Sciatic nerve (tissue), 2 donors: ENCODE results near the gene ZFAND3. TPM values are rescaled to one million over a fixed set of nuclear protein-coding genes. Genes with fewer than 3 reads are reported as not detected.
A peak's percentile ranks its signal among the peaks of the same experiment; 100 is the strongest.

Experiments
- ATAC-seq: fragments of 200-7000 bp; cut with Tn5 transposase; one replicate; pipeline ENCODE4 v1.9.1; 2020; ENCODE audit warnings: mild to moderate bottlenecking, moderate library complexity
- DNase-seq: peaks from one replicate; pipeline ENCODE4 v3.0.0-alpha.2; 2020; ENCODE audit warnings: low spot score
- intact Hi-C: fragments of 100-400 bp; cut with DNase I; formaldehyde crosslinking; loops from one replicate; pipeline ENCODE4 v1.14.2; 2022
- total RNA-seq: library from RNA; stranded (reverse); fragmentation: NEBNext Ultra II Directional; extraction: Animal tissue kit (Norgen Biotek cat#: 25700); gene quantifications from one replicate; pipeline ENCODE4 v1.2.1, GENCODE V29; 2021
- donor health status: DM: no; HTN: no; CAD: no.
- donor health status: DM: no; HTN: no; CAD: no.

The ZFAND3 gene
- total RNA-seq, 1 donor from 2014 or later = 58.9 TPM

GRCh38 chr6:38148606-38149005 lies 329.1 kb downstream of the ZFAND3 start:
- DNase-seq = no peak
- intact Hi-C loops = no loop called here
- ATAC-seq = no peak

DNA sequence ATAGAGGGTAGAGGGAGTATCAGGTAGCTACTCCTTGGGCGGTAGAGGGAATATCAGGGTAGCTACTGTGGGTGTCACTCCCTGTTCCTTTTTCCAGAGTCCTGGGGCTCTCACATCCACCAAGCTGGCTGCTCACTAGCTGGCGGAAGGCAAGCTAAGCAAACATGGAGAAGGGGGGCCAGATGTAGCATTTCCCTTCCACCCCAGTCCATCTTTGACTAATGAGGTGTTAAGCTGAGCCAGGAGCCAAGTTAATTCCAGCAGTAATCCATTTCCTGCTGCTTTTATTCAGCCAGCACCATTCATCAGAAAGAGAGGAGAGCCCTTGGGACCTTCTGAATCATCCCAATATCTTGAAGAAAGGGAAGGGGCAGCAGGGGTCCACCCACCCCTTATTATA lies 330.0 kb downstream of the ZFAND3 start:
- DNase-seq = no peak
- ATAC-seq = no peak
- intact Hi-C loops = no loop called here

DNA sequence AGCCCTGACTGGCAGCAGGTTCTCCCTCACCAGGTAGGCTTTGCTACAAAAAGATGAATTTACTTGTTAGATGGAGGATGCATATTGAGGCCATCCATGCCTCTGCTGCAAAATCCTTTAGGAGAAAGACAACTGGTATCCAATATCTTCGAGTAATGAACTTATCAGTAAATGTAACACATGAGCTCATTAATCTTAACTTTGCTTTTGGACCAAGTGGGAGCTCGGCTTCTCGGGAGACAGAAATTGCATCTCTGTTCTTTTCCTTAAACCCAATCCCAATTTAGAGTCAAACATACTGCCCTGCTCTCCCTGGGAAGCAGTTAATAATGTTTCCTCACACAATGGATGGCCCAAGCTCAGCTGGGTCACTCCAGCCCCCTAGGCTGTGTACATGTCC lies 330.5 kb downstream of the ZFAND3 start:
- no peak for ATAC-seq
- intact Hi-C loops = no loop called here
- no peak for DNase-seq

DNA sequence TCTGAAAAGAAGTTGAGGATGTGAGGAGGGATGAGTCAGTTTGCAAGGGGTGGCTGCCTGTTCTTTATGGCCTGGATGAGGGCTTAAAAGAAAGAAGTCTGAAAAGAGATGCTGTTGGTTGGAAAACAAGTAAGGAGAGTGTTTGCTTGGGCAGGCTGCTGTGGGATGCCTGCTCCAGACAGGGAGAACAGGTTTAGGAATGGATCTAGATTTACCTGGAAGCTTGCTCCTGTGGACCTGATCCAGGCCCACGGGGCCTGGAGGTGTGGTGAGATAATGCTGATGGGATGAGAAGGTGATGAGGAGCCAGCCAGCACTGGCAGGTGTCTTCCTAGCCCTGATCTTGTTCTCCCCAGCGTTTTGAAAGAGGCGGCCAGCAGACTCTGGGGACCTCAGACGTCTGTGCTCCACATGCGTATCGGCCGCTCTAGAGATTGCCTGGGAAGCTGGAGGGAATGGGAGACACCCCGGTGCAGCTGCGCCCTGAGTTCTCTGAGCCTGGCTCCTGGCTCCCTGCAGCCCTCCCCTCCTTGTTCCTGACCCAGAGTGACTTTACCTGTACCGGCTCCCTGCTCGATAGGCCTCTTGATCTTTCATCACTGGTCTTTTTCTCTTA lies 331.3 kb downstream of the ZFAND3 start:
- ATAC-seq = no peak
- no peak for DNase-seq
- intact Hi-C loops = no loop called here

GRCh38 chr6:38151580-38152500 lies 332.3 kb downstream of the ZFAND3 start:
- intact Hi-C loops = no loop called here
- ATAC-seq = no peak
- no peak for DNase-seq

GRCh38 chr6:38152620-38153019 lies 333.1 kb downstream of the ZFAND3 start:
- DNase-seq (no peak), ATAC-seq (no peak)
- intact Hi-C loops = no loop called here

DNA sequence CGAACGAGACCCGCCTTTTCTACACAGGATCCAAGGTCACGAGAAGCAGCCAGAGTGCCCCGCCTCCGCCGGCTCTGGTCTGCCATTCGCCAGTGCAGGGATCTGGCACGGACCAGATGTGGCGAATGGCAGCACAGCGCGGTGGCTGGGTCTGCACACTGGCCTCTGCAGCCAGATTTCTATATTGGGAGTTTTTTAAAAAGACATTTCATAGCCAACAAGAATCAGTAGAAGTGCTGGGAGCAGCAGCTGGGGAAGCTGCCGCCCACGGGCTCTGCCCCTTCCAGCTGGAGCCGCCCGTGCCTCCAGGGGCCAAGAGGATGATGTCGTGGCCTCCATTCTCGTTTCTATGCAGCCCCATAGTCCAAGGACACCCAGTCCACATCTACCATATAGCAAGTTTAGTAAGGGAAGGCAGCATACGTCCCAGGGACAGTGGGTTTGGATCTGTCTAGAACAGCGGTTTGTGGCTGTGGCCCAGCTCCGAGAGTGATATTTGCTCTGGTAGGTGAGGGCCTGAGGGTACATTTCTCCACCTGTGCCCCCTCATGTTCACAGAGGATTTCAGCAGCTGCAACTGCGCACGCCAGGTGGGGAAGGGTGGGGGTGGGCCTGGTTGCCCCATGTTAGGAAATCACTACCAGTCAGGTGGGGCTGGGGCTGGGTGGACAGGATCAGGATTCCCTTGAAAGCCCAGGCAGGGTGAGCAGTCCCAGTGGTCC lies 333.7 kb downstream of the ZFAND3 start:
- ATAC-seq (no peak), DNase-seq (no peak)
- intact Hi-C loops = no loop called here

DNA sequence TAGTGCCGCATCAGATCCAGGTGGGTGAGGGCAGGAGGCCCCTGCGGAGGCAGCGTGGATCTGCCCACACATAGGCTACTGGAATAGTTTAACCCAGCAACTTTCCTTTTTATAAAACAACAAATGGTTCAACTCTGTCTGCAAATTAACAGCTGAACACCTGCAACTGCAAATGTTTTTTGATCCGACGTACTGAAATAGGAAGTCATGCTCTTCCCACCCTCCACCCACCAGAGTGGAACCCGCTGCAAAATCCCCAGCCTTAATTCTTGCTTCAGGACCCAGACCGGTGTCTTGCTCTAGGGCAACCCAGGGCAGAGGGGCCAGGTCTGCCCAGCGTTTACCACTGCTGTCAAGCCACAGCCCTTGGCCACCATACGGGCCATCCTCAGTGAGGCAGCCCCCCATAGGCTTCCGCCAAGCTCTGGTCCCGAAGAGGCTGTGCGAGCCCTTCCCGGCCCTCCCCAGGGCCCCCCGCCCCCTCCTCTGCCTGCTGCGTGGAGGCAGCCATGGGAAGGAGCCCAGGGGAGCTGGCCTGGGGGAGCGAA lies 334.3 kb downstream of the ZFAND3 start:
- DNase-seq (no peak), ATAC-seq (no peak)
- intact Hi-C loops = no loop called here

DNA sequence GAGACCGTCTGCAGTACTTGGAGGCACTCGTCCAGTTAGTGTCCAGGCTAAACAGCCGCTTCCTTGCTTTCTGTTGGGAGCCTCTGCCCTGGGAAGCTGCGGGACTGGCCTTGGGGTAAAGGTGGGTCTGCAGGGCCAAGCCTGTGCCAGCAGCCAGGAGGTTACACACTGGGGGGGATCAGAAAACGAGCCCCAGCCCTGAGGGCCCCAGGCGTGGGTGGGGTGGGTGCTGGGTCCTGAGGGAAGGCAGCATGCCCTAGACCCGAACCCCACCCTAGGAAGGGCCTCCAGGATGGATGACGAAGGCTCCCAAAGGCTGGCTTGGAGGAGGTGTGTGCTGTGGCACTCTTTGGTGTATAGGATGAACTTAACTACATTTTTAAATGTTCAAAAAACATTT lies 335.2 kb downstream of the ZFAND3 start:
- ATAC-seq = no peak

GRCh38 chr6:38155144-38155543 lies 335.6 kb downstream of the ZFAND3 start:
- ATAC-seq (peak; percentile 27), DNase-seq (no peak)
- intact Hi-C loops = no loop called here

More for the DNA sequence above, 335.2 kb downstream of the ZFAND3 start:
- intact Hi-C loops = no loop called here
- DNase-seq = no peak

- intact Hi-C loops = no loop called here
- no peak for DNase-seq
- ATAC-seq = no peak
Observed at GRCh38 chr6:38155621-38156204, 336.2 kb downstream of the ZFAND3 start.

GRCh38 chr6:38156818-38157565 lies 337.5 kb downstream of the ZFAND3 start:
- DNase-seq = no peak
- intact Hi-C loops = no loop called here
- ATAC-seq = no peak

DNA sequence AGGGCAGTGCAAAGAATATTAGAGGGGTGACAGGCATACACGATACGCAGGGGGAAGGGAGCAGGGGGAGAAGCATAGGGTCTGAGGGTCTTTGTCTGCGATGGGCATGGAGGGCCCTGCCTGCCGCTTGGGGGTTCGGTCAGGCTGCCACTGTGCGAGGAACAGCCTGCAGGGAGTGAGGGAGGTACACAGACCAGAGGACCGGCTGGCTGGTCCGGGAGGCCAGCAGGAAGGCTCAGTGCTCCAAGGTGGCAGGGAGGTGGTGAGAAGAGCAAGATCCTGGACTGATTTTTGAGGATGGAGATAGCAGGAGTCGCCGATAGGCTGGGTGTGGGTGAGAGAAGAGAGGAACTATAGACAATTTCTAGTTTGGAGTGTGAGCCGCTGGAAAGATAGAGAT lies 338.4 kb downstream of the ZFAND3 start:
- intact Hi-C loops = no loop called here
- no peak for ATAC-seq
- DNase-seq = no peak

DNA sequence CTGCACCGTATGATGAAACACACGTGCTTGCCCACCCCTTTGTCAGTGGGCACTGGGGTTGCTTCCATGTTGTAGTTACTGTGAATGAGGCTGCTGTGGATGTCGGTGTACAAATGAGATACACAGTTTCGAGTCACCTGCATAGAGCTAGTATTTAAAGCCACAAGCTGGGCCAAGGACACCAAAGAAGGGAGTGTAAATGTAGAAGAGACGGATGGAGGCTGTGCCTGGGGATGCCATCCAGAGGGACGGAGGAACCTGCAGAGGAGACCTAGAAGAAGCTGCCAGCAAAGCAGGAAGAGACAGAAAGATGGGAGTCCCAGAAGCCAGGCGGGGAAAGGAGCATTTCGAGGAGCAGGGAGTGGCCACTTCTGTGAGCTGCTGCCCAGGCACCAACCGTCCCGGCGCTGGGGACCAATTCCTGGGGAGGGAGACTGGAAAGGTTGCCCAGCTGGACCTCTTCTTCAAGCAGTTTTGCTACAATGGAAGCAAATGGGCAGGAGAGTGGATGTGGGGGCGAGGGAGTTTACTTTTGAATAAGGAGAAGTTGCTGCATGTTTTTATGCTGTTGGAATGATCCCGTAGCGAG lies 339.3 kb downstream of the ZFAND3 start:
- intact Hi-C loops = no loop called here
- no peak for ATAC-seq
- no peak for DNase-seq

- ATAC-seq = no peak
- intact Hi-C loops = no loop called here
Observed at GRCh38 chr6:38159596-38159995, 340.1 kb downstream of the ZFAND3 start.

GRCh38 chr6:38160831-38161230 lies 341.3 kb downstream of the ZFAND3 start:
- ATAC-seq (no peak), DNase-seq (no peak)
- intact Hi-C loops = no loop called here

More at GRCh38 chr6:38159596-38159995, 340.1 kb downstream of the ZFAND3 start:
- no peak for DNase-seq

DNA sequence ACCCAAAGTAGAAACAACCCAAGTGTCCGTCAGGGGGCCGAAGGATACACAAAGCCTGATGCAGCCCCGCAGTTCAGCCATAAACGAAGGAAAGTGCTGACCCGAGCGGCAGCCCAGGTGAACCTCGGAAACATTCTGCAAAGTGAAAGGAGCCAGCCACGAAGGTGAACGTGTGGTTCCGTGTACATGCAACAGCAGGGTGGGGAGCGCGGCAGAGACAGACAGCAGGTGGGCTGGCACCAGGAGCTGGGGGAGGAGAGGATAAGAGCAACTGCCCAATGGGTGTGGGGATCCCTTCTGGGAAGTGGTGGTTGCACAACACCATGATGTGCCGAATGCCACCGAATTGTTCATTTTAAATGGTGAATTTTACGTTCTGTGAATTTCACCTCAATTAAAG lies 341.8 kb downstream of the ZFAND3 start:
- ATAC-seq (no peak), DNase-seq (no peak)
- intact Hi-C loops = no loop called here

- intact Hi-C loops = no loop called here
- ATAC-seq = no peak
- DNase-seq = no peak
Observed at GRCh38 chr6:38161754-38162492, 342.4 kb downstream of the ZFAND3 start.
